Stimulated activated CD4-positive, alpha-beta T cell treated with anti-CD3 and anti-CD28 coated beads, Interleukin-4, amount 100 ng/mL, for 48 hours (primary cell): ENCODE results near the gene CFAP161.
A peak's percentile ranks its signal among the peaks of the same experiment; 100 is the strongest.
"Not testable (repeated sequence)": the region's sequence is repeated elsewhere in the genome, so short reads cannot be mapped to it uniquely, and the experiment has no call there.

Experiments
- DNase-seq, 2 donors: peaks; one replicate each; pipeline ENCODE4 v3.0.0-alpha.2; 2020; ENCODE audit warnings: low read depth in 2 of 2

The CFAP161 gene

DNA sequence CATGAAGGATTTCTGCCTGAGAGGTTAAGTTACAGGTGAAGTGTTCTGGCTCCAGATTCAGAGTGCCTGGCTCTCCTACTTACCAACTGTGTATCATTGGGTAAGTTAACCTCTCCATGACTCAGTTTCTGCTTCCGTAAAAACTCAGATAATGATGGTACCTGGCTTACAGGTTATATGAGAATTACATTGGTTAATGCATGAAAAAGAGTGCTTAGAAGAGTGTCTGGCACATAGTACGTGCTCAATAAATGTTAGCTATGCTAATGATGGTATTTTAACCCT is 23.8 kb downstream of the CFAP161 start:
- DNase-seq, result no peak

GRCh38 chr15:81158561-81158960 is 24.5 kb downstream of the CFAP161 start:
- not testable (repeated sequence) for DNase-seq

DNA sequence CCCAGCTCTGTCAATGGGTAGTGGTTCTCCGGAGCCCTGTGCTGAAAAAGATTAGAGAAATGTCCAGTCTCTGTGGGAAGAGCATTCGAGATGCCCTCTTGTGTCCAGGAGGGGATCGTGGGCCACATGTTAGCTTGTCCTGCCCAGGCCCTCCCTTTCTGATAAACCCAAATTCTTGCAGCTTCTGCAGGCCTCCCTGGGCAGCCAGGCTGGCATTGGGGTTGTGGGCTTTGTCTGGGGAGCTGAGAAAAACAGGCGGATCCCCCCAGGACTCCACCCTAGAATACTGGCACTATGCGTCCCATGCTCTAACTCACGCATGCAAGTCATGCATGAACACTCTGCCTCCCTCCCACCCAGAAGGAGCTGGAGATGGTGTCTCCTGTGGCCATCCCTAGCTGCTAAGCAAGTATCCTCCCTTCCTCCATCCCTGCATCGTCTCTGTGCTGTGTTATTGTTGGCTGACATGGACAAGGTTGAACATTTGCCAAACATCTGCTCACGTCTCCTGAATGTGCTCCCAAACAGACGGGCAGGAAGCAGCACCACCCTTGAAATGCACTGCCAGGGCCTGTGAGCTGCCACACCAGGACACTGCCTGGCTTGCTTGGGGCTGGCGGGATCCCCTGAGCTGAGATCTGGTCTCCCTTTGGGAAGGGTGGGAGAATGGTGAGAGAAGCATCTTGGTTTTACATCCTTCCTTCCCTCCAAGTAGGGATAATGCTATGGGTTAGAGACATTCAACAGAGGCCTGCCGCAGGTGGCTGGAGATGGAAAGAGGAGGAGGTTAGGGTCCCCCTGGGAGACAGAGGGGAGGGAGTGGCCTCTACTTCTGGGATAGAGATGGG is 26.5 kb downstream of the CFAP161 start:
- DNase-seq, result no peak

DNA sequence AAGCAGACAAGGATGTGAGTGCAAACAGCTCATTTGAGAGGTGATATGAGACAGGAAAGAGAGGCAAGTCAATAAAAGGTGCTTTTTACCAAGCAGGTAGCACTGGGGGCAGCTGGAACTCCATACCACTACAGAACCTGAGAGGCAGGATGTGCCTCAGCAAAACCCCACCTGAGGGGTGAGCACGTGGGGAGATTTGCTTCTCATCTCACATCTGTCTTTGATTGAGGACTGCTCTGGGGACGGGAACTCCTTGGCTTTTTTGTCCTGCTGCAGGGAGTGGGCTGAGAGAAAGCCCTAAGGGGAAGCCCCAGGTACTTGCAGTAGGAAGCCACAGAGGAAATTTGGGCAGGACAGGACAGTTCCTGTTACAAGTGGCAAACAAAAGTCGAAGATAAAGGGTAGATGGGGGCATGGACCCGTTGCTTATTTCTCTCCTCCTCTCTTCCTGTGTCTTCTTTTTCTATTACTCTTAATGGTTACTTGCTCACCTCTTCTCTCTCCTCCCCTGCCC is 27.1 kb downstream of the CFAP161 start:
- no peak for DNase-seq

GRCh38 chr15:81161851-81162250 is 27.8 kb downstream of the CFAP161 start:
- peak in 1 of 2 donors; percentile 17 for DNase-seq

GRCh38 chr15:81163961-81164800 is 30.1 kb downstream of the CFAP161 start:
- no peak for DNase-seq

DNA sequence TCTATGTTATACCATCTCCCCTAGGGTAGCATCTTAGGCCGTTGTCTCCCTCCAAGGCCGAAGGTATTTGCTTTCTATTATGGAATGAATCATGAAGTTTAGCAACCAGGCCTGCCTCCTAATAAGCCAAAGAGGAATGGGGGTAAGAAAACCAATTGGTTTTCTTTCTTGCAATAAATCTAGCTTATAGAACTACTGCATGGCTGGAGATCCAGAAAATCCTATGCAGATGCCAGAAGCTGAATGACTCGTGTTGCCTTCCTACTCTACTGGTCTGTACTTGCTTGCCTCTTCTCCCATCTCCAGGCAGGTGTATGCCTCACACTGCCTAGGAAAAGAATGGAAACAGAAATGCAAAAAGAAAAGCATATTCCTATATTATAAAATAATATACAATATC is 31.5 kb downstream of the CFAP161 start:
- DNase-seq, result no peak

DNA sequence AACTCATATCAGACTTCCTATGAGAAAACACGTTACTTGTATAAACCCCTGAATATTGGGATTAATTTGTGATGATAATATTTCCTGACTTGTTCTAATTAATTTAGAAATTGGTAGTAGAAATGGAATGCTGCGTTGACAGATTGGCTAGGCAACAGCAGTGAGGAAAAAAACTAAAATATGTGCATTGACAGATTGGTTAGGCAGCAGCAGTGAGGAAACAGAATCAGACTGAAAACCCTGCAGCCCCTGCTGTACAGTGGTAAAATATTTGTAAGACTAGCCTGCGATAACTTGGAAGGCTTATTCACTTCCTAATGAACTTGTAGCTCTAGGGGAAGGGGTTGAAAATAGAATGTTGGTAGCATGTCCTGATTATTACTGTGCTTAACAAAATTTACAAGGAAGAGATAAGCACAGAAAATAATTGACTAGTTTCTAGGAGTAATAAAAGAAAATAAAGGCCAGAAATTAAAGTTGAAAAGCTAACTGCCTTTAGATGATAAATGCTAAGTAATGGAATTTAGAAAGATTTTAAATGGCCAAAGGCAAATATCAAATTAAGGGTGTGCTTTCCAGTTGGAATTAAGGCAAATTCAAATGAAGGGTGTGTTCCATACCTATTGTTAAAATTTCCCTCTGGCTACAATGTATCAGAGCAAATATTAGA is 32.7 kb downstream of the CFAP161 start:
- DNase-seq, result no peak

DNA sequence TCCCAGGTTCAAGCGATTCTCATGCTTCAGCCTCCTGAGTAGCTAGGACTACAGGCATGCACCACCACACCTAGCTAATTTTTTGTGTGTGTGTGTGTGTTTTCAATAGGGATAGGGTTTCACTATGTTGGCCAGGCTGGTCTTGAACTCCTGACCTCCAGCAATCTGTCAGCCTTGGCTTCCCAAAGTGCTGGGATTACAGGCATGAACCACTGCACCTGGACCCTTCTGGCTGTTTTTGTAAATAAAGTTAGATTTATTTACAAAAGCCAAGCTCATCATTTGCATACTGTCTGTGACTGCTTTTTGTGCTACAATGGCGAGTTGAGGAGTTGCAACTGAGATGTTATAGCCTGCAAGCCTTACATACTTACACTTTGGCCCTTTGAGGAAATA is 34.1 kb downstream of the CFAP161 start:
- DNase-seq, result no peak

GRCh38 chr15:81168644-81169043 is 34.6 kb downstream of the CFAP161 start:
- DNase-seq, result no peak

DNA sequence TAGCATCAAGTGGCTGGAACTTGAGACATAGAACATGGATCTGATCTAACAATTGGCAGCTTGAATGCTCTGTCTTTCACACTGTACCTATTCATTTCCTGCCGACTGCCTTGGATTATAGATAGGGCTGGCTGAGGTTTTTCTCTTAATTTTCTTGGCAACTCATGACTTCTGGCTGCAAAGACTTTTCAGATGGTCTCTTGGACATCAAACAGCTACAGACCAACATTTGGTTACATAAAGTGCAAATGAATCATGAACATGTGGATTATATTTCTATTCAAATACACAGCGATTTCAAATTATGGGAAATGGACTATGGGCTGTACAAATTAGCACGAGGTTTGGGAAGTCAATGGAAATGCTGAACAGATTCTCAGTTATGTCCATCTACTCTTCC is 36.4 kb downstream of the CFAP161 start:
- no peak for DNase-seq

DNA sequence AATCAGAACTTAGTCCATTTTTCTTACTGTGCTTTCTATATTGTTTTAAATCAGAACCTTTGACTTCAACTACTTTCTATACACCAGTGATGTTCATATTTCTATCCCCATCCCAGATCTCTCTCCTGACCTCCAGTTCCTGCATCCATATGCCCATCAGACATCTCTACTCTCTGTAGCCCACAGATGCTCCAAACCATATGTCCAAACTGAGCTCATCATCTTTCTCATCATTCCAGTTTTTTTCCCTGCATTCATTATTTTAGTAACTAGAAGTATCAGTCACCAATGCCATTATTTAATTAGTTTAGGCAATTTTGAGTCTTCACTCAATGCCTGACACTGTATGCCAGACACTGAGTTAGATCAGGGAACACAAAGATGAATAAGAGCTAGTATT is 37.2 kb downstream of the CFAP161 start:
- DNase-seq, result no peak

DNA sequence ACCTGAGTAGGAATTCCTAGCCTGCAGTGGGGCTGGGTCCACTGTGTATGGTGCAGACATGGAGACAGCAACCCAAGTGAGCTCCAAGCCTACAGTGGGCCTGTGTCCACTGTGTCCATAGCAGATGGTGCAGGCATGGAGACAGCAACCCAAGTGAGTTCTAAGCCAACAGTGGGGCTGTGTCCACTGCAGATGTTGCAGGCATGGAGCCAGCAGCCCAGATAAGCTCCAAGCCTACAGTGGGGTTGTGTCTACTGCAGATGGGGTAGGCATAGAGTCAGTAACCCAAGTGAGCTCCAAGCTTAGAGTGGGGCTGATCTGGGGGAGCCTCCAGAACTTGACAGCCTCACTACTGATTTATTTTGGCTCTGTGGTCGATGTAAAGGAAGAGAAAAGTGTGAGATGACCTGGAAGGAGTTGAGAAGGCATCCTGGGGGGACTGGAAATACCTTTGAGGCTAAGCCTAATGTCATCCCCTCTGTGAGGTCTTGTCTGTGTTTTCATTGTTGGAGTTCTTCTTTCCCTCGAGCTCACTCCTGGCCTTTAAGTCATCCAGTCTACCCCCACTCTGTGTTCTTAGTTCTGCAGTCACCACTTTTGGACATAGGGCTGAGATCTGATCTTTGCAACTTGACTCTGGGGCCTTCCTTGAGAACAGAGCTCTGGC is 40.2 kb downstream of the CFAP161 start:
- DNase-seq, result no peak

DNA sequence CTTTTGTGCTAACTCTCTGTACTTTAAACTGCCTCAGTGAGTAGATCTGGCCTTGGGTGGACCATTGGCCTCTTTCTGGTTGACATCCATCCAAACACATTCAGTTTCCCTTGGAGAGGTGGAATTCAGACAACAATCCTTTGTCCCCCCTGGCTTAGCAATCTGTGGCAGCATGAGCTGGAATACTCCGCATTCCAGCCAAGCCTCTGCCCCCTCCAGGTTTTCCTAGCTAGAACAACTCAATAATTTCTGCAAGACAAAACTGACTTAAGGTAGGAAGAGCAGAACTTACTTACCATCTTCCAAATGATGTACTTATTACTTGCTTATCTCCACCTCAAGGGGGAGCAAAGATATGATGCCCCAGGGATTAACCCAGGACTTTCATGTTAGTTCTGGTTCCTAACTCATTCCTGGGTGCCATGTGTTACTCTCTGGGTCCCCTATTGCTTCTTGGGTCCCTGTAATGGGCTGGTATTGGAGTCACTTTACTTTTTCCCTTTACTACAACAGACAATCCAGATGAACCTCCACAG is 40.8 kb downstream of the CFAP161 start:
- no peak for DNase-seq

GRCh38 chr15:81175496-81175895 is 41.4 kb downstream of the CFAP161 start:
- no peak for DNase-seq

- DNase-seq, result no peak
Measured at GRCh38 chr15:81176291-81176893, 42.3 kb downstream of the CFAP161 start.

DNA sequence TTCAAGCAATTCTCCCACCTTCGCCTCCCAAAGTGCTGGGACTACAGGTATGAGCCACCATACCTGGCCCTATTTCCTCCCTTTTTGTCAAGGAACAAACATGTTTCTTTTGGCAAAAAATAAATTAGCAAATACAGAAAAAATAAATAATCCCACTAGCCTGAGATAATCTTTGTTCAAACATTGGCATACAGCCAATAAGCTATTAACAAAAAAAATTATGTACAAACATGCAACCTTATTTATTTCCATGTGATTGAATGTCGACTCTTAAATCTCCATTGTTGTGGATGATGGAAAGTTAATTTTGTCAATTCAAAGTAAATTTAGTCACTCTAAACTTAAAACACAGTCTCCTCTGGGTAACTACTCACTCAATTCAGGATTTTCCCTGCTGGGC is 44.3 kb downstream of the CFAP161 start:
- no peak for DNase-seq

GRCh38 chr15:81181220-81181619 is 47.1 kb downstream of the CFAP161 start:
- no peak for DNase-seq

DNA sequence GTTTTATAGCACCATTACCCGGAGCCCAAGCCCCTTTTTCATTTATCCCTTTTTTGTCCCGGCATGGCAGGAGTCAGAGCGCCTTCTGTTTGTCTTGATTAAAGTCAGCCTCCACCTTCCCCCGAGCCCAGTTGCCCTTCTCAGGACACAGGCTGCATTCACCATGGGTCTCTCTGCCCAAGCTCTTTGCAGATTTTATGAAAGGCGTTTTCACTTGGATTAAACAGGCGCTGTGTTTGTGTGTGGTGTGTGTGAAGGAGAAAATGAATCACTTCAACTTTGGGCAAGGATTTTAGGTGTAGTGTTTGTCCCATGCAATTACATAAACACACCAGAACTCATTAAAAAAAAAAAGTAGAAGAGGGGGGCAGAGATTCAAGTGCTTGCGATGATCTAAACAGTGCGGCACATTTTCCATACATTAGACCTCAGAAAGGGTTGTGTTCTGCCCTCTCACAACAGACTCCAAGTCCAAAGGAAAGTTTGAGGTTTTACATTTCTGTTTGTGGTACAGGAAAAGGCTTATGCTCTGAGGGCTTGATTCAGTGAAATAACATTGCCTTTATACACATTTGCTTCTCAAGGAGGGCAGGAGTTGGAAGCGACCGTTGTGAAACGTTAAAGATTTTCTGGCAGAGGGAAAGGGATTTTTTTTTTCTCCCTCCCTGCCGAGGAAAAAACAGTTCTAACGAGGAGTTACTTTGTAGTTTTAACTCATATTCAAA is 48.1 kb downstream of the CFAP161 start:
- DNase-seq, result no peak

GRCh38 chr15:81182756-81183438 is 48.8 kb downstream of the CFAP161 start:
- DNase-seq, result no peak
